Measurements from ENCODE around the gene NTRK3. TPM values are rescaled to one million over a fixed set of nuclear protein-coding genes. Genes with fewer than 3 reads are reported as not detected.

The NTRK3 gene
- total and polyA plus RNA-seq, 12 donors = 1.6 to 8.5 (median 3.3) TPM

- H3K4me1 ChIP-seq (replicated peaks in 1 of 2) = no peaks in the 10 kb centered on the region
- no peaks in the 10 kb centered on the region for H3K27me3 ChIP-seq
- 71 to 94% (median 91%) methylated on average over 2 of the region's 2 CpGs for WGBS, 4 donors
- DNase-seq = no peak
- no peak overlapping the region for H3K4me3 ChIP-seq
- no peaks in the 10 kb centered on the region for H3K36me3 ChIP-seq (replicated peaks in 1 of 2)
- TF ChIP-seq CTCF (IDR thresholded peaks at IDR 0.05) (no peak), POLR2A (IDR thresholded peaks at IDR 0.05) (no peak)
- intact Hi-C loops (cut with DNase I) = no loop called here
- no peak overlapping the region for H3K27ac ChIP-seq
- H3K9me3 ChIP-seq (replicated peaks in 1 of 3) = no peaks in the 10 kb centered on the region
Measured at GRCh38 chr15:87931584-87931983, 325.0 kb downstream of the NTRK3 start.

GRCh38 chr15:87930457-87930856 lies 326.1 kb downstream of the NTRK3 start:
- Histone ChIP-seq H3K27ac (no peak overlapping the region), H3K9me3 (replicated peaks in 1 of 3) (no peaks in the 10 kb centered on the region), H3K4me1 (replicated peaks in 1 of 2) (no peaks in the 10 kb centered on the region), H3K27me3 (no peaks in the 10 kb centered on the region), H3K36me3 (replicated peaks in 1 of 2) (no peaks in the 10 kb centered on the region), H3K4me3 (no peak overlapping the region)
- TF ChIP-seq CTCF (IDR thresholded peaks at IDR 0.05) (no peak), POLR2A (IDR thresholded peaks at IDR 0.05) (no peak)
- intact Hi-C loops (cut with DNase I) = no loop called here
- no peak for DNase-seq
- WGBS, 4 donors = 60 to 73% (median 69%) methylated on average over 4 to 5 of the region's 5 CpGs

GRCh38 chr15:87929841-87930240 lies 326.7 kb downstream of the NTRK3 start:
- no peaks in the 10 kb centered on the region for H3K27me3 ChIP-seq
- no peak overlapping the region for H3K27ac ChIP-seq
- DNase-seq = no peak
- TF ChIP-seq POLR2A (IDR thresholded peaks at IDR 0.05) (no peak), CTCF (IDR thresholded peaks at IDR 0.05) (no peak)
- H3K4me1 ChIP-seq (replicated peaks in 1 of 2) = no peaks in the 10 kb centered on the region
- H3K36me3 ChIP-seq (replicated peaks in 1 of 2) = no peaks in the 10 kb centered on the region
- no peak overlapping the region for H3K4me3 ChIP-seq
- intact Hi-C loops (cut with DNase I) = no loop called here
- no peaks in the 10 kb centered on the region for H3K9me3 ChIP-seq (replicated peaks in 1 of 3)
- WGBS, 4 donors = 83 to 100% (median 87%) methylated on average over 2 of the region's 2 CpGs

- Histone ChIP-seq H3K4me1 (replicated peaks in 1 of 2) (no peaks in the 10 kb centered on the region), H3K27me3 (no peaks in the 10 kb centered on the region), H3K9me3 (replicated peaks in 1 of 3) (no peaks in the 10 kb centered on the region), H3K27ac (no peak overlapping the region), H3K4me3 (no peak overlapping the region), H3K36me3 (replicated peaks in 1 of 2) (no peaks in the 10 kb centered on the region)
- TF ChIP-seq POLR2A (IDR thresholded peaks at IDR 0.05) (no peak), CTCF (IDR thresholded peaks at IDR 0.05) (no peak)
- no peak for DNase-seq
- intact Hi-C loops (cut with DNase I) = no loop called here
- WGBS, 4 donors = 11 to 59% (median 58%) methylated on average over 1 of the region's 1 CpG
Measured at GRCh38 chr15:87924433-87924832, 332.1 kb downstream of the NTRK3 start.
